Stimulated activated CD4-positive, alpha-beta T cell treated with anti-CD3 and anti-CD28 coated beads, Interleukin-12 subunit alpha, Interleukin-12 subunit beta, amount 100 ng/mL, for 4 hours (primary cell): Measurements from ENCODE around the gene EIF4G3.
"Not testable (repeated sequence)": the region's sequence is repeated elsewhere in the genome, so short reads cannot be mapped to it uniquely, and the experiment has no call there.

Experiments used
- DNase-seq: peaks from one replicate; pipeline ENCODE4 v3.0.0-alpha.2; 2020

EIF4G3 gene

GRCh38 chr1:21152423-21153100 is 24.1 kb downstream of the EIF4G3 start:
- DNase-seq, result no peak

- no peak for DNase-seq
Measured at GRCh38 chr1:21149855-21150432, 26.8 kb downstream of the EIF4G3 start.

GRCh38 chr1:21149430-21149854 is 27.3 kb downstream of the EIF4G3 start:
- DNase-seq, result no peak

GRCh38 chr1:21143752-21144151 is 32.9 kb downstream of the EIF4G3 start:
- no peak for DNase-seq

GRCh38 chr1:21143138-21143537 is 33.6 kb downstream of the EIF4G3 start:
- no peak for DNase-seq

- no peak for DNase-seq
Measured at GRCh38 chr1:21141030-21141429, 35.7 kb downstream of the EIF4G3 start.

GRCh38 chr1:21139601-21140000 is 37.1 kb downstream of the EIF4G3 start:
- DNase-seq, result no peak

- DNase-seq, result not testable (repeated sequence)
Measured at GRCh38 chr1:21136344-21136743, 40.4 kb downstream of the EIF4G3 start.

DNA sequence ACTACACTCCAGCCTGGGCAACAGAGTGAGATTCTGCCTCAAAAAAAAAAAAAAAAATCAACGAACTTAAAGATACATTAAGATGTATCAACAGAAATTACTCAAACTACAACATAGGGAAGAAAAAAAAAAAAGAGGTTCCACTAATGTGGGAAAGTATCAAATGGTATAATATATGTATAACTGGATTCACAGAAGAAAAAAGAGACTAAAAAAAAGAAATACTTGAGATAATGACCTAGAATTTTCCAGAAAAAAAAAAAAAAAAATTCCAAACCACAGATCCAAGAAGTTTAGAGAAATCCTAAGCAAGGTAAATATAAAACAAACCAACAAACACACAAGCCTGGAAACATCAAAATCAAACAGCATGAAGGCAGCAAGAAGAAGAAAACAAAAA is 45.5 kb downstream of the EIF4G3 start:
- DNase-seq, result no peak

DNA sequence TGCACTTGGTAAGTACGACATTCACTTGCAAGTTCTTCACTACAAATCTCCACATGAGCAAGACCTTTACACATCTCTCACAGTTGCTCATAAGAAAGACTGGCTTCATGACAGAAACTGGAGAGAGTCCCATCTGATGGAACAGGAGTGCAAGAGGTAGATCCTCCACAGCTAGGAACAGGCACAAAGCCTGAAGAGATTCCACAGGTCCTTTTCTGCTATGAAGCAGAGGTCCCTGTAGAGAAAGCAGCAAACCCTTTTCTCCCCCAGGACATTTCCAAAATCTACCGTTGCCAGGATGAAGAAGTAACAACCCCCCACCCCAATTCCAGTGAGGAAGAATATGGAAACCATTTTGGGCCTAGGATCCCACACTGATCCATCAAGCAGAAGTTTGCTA is 47.3 kb downstream of the EIF4G3 start:
- no peak for DNase-seq

GRCh38 chr1:21126324-21126723 is 50.4 kb downstream of the EIF4G3 start:
- DNase-seq, result no peak

- DNase-seq, result no peak
Measured at GRCh38 chr1:21124846-21125245, 51.9 kb downstream of the EIF4G3 start.

- no peak for DNase-seq
Measured at GRCh38 chr1:21123287-21123948, 53.3 kb downstream of the EIF4G3 start.

GRCh38 chr1:21121764-21122471 is 54.8 kb downstream of the EIF4G3 start:
- no peak for DNase-seq

DNA sequence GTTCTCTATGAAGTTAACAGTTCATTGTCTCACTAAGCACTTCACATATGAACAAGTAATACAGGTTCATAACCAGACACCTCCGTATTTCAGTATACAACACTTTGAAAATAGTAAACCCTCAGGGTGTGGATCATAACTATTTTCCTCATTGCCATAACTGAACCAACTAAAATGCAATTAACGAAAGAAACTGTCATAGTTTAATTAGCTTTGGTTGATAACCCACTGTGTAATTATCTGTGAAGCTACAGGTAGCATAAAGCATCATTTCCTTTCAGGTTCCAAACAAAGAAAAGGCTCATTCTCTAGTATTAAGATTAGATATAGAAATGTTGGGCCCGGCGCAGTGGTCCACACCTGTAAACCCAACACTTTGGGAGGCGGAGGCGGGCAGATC is 58.5 kb downstream of the EIF4G3 start:
- no peak for DNase-seq

GRCh38 chr1:21117597-21118001 is 59.1 kb downstream of the EIF4G3 start:
- DNase-seq, result no peak

GRCh38 chr1:21117159-21117558 is 59.5 kb downstream of the EIF4G3 start:
- DNase-seq, result no peak

DNA sequence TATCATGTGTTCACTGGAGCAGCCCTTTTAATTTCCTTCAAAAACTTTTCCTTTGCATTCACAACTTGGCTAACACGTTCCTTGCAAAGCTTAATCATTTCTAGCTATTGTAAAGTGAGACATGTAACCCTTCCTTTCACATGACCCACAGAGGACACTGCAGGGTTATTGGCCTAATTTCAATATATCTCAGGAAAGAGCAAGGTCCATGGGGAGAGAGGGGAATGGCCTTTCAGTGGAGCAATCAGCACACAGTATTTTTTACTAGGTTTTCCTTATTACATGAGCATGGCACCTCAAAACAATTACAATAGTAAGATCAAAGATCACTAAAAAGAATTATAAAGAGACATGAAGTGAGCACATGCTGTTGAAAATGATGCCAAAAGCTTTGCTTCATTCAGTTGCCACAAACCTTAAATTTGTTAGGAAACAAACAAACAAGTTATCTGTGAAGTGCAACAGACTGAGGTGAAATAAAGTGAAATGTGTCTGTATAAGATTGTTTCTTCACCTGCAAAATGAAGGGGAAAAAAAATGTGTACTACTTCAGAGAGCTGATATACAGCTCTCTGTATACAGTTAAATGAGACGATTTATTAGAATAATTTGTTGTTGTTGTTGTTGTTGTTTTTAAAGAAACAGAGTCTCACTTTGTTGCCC is 61.5 kb downstream of the EIF4G3 start:
- DNase-seq, result no peak

DNA sequence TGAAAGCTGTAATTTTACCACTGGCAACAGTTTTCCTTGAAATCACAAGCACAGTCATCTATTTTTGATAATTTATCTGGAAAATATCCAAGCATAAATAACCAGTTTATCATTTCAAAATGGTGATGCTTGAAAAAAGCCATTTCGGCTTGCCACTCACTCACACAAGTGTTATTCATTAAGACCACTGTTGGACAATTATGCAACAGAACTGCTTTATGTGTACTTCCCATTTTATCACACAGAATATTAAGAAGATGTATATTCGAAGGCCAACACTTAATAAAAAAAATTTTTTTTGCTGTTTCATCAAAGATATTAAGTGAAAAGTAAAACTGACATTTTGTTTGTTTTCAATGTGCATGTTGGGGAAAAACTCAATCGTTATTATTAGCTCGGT is 62.3 kb downstream of the EIF4G3 start:
- no peak for DNase-seq

GRCh38 chr1:21110163-21110562 is 66.5 kb downstream of the EIF4G3 start:
- DNase-seq, result no peak

- DNase-seq, result no peak
Measured at GRCh38 chr1:21106709-21107108, 70.0 kb downstream of the EIF4G3 start.

DNA sequence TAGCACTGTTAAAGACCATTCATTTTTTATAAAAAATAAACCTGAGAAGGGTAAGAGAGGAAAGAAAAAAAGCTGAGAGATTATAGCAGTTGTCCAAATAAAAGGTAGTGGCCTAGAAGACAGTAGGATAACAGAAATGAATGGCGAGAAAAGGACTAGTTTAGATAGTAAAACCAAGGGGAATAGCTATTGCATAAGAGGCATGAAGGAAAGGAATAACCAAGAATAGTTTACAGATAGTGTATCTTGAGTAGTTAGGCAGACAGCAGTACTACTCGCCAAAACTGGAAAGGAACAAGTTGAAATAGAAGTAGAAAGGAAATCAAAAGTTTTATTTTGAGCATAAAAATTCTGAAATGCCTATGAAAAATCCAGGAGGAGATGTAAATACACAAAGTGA is 70.5 kb downstream of the EIF4G3 start:
- no peak for DNase-seq

- no peak for DNase-seq
Measured at GRCh38 chr1:21105807-21106206, 70.9 kb downstream of the EIF4G3 start.
